Kidney (tissue), 14 donors: Measurements from ENCODE around the gene CAMTA1. TPM values are rescaled to one million over a fixed set of nuclear protein-coding genes. Genes with fewer than 3 reads are reported as not detected.
A peak's percentile ranks its signal among the peaks of the same experiment; 100 is the strongest.

Source experiments
- DNase-seq, 5 donors: peaks; one replicate each; pipeline ENCODE4 v3.0.0-alpha.2; 2013 to 2020
- FAIRE-seq: peaks from 2 replicates; lab custom pipeline; 2012; peaks lifted over from hg19 to GRCh38; lab: Jason Lieb, UNC
- H3K27ac ChIP-seq, 2 donors: one replicate each; pipeline ENCODE4 v1.7.0; 2013; ENCODE audit warnings: low read depth in 2 of 2, low read length in 2 of 2, inconsistent platforms in 1 of 2
- H3K27me3 ChIP-seq: one replicate; pipeline ENCODE4 v1.7.1; 2013; ENCODE audit warnings: low read length, inconsistent platforms; ENCODE audit not compliant: control insufficient read depth, insufficient read depth
- H3K36me3 ChIP-seq, 3 donors: one replicate each; pipeline versions ENCODE4 v1.7.0 to v1.7.1; 2013; ENCODE audit warnings: low read length in 3 of 3, control low read depth in 1 of 3, inconsistent platforms in 1 of 3; ENCODE audit not compliant: insufficient read depth in 3 of 3, control insufficient read depth in 2 of 3
- H3K4me1 ChIP-seq, 3 donors: one replicate each; pipeline versions ENCODE4 v1.7.0 to v1.7.1; 2013; ENCODE audit warnings: low read length in 3 of 3, inconsistent platforms in 1 of 3, low read depth in 1 of 3; ENCODE audit not compliant: control insufficient read depth in 2 of 3, insufficient read depth in 2 of 3
- H3K4me3 ChIP-seq, 3 donors: one replicate each; pipeline versions ENCODE4 v1.7.0 to v1.8.1; 2013; ENCODE audit warnings: low read length in 3 of 3, control low read depth in 1 of 3, inconsistent platforms in 1 of 3
- H3K9ac ChIP-seq, 3 donors: one replicate each; pipeline versions ENCODE4 v1.7.0 to v1.7.1; 2013; ENCODE audit warnings: low read length in 3 of 3, control low read depth in 1 of 3, inconsistent platforms in 1 of 3
- H3K9me3 ChIP-seq, 3 donors: one replicate each; pipeline versions ENCODE4 v1.7.0 to v1.7.1; 2013; ENCODE audit warnings: low read length in 3 of 3, control low read depth in 1 of 3, inconsistent platforms in 1 of 3; ENCODE audit not compliant: control insufficient read depth in 2 of 3, insufficient read depth in 1 of 3
- CTCF ChIP-seq: IDR thresholded peaks from 3 replicates; pipeline ENCODE4 v1.5.1; 2012; ENCODE audit warnings: mild to moderate bottlenecking, moderate library complexity, borderline replicate concordance; ENCODE audit not compliant: insufficient read depth; ENCODE audit errors: extremely low read depth
- intact Hi-C: fragments of 100-400 bp; cut with DNase I; formaldehyde crosslinking; loops from one replicate; pipeline ENCODE4 v1.11.1; 2022
- polyA plus RNA-seq: library from polyadenylated mRNA; stranded (reverse); fragments of 350-450 nt; fragmentation: Illumina TruSeq; extraction: RNeasy Lipid Tissue Mini Kit (QIAGEN cat#74804); gene quantifications from one replicate; pipeline ENCODE4 v1.2.3, GENCODE V29; 2014; ENCODE audit warnings: low read depth, low replicate concordance; ENCODE audit not compliant: insufficient read depth
- total RNA-seq: library from RNA; stranded (reverse); fragmentation: NEBNext Ultra II Directional; extraction: Animal tissue kit (Norgen Biotek cat#: 25700); gene quantifications from one replicate; pipeline ENCODE4 v1.2.1, GENCODE V29; 2021
- donor health status: control.
- donor health status: control.
- donor health status: control.
- donor health status: control.
- donor health status: control.
- donor health status: DM: yes; HTN: yes; CAD: no.
- donor health status: Normal renal cell carcinoma (clear cell type).

The CAMTA1 gene
- total and polyA plus RNA-seq, 2 donors from 2014 or later = 79.0 to 170 TPM

GRCh38 chr1:7536891-7537591 is 751.8 kb downstream of the CAMTA1 start:
- FAIRE-seq = no peak
- no peaks in the 10 kb centered on the region for H3K36me3 ChIP-seq
- H3K9ac ChIP-seq = no peak overlapping the region
- H3K4me1 ChIP-seq = peaks cover 0 to 15% (median 14%) of the 10 kb centered on the region in 3 donors
- H3K9me3 ChIP-seq = no peaks in the 10 kb centered on the region
- no peak overlapping the region for H3K4me3 ChIP-seq
- H3K27ac ChIP-seq = no peak overlapping the region
- no peaks in the 10 kb centered on the region for H3K27me3 ChIP-seq
- intact Hi-C loops = no loop called here
- no peak for TF ChIP-seq CTCF
- DNase-seq = peak; percentile 56 to 95 (median 92)

- no peaks in the 10 kb centered on the region for H3K27me3 ChIP-seq
- H3K4me1 ChIP-seq = peaks cover 0 to 15% (median 9%) of the 10 kb centered on the region in 3 donors
- H3K36me3 ChIP-seq = no peaks in the 10 kb centered on the region
- no peak for TF ChIP-seq CTCF
- no peaks in the 10 kb centered on the region for H3K9me3 ChIP-seq
- no peak overlapping the region for H3K27ac ChIP-seq
- intact Hi-C loops = no loop called here
- no peak overlapping the region for H3K9ac ChIP-seq
- FAIRE-seq (no peak), DNase-seq (peak in 2 of 5 donors; percentile 9 to 44)
- no peak overlapping the region for H3K4me3 ChIP-seq
Measured at GRCh38 chr1:7538033-7538432, 752.8 kb downstream of the CAMTA1 start.

GRCh38 chr1:7538849-7539768 is 753.9 kb downstream of the CAMTA1 start:
- Histone ChIP-seq H3K9ac (no peak overlapping the region), H3K36me3 (no peaks in the 10 kb centered on the region), H3K4me1 (peaks cover 0 to 13% (median 9%) of the 10 kb centered on the region in 3 donors), H3K9me3 (no peaks in the 10 kb centered on the region), H3K4me3 (no peak overlapping the region), H3K27me3 (no peaks in the 10 kb centered on the region), H3K27ac (no peak overlapping the region)
- DNase-seq (peak in 2 of 5 donors; percentile 32 to 39), FAIRE-seq (no peak)
- intact Hi-C loops = no loop called here
- no peak for TF ChIP-seq CTCF
